GM19240 (cell line): ENCODE data around the gene NBPF14.
A peak's percentile ranks its signal among the peaks of the same experiment; 100 is the strongest.
"Not testable (repeated sequence)": the region's sequence is repeated elsewhere in the genome, so short reads cannot be mapped to it uniquely, and the experiment has no call there.

Experiments used
- DNase-seq: peaks from one replicate; pipeline ENCODE4 v3.0.0; 2011; ENCODE audit warnings: low spot score; ENCODE audit not compliant: insufficient read length

NBPF14 gene, protein sequence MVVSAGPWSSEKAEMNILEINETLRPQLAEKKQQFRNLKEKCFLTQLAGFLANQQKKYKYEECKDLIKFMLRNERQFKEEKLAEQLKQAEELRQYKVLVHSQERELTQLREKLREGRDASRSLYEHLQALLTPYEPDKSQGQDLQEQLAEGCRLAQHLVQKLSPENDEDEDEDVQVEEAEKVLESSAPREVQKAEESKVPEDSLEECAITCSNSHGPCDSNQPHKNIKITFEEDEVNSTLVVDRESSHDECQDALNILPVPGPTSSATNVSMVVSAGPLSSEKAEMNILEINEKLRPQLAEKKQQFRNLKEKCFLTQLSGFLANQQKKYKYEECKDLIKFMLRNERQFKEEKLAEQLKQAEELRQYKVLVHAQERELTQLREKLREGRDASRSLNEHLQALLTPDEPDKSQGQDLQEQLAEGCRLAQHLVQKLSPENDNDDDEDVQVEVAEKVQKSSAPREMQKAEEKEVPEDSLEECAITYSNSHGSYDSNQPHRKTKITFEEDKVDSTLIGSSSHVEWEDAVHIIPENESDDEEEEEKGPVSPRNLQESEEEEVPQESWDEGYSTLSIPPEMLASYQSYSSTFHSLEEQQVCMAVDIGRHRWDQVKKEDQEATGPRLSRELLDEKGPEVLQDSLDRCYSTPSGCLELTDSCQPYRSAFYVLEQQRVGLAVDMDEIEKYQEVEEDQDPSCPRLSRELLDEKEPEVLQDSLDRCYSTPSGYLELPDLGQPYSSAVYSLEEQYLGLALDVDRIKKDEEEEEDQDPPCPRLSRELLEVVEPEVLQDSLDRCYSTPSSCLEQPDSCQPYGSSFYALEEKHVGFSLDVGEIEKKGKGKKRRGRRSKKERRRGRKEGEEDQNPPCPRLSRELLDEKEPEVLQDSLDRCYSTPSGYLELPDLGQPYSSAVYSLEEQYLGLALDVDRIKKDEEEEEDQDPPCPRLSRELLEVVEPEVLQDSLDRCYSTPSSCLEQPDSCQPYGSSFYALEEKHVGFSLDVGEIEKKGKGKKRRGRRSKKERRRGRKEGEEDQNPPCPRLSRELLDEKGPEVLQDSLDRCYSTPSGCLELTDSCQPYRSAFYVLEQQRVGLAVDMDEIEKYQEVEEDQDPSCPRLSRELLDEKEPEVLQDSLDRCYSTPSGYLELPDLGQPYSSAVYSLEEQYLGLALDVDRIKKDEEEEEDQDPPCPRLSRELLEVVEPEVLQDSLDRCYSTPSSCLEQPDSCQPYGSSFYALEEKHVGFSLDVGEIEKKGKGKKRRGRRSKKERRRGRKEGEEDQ (N-terminal part only)

DNA sequence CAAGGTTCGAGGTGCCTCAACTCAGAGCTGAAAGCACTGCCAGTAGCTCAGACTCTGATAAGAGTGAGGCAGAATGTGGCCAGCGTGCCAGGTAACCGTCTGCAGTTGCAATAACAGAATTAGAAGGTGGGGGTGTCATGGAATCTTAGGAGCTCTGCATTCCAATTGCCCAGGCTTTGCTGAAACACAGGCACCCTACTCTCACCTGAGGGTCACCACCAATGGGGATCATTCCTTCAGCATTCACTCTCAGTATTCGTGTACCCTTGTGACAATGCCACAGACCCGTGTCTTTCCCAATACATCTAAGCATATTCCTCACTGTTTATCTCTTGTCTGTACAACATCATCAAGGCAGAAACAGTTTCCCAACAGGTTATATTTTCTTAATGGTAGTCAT, at the start of gene NBPF14:
Gene NBPF14 (minus strand): TSS at position 101 of the 400 bp plus-strand sequence. CDS start 294 bp downstream, outside the sequence.
- DNase-seq, result not testable (repeated sequence)

DNA sequence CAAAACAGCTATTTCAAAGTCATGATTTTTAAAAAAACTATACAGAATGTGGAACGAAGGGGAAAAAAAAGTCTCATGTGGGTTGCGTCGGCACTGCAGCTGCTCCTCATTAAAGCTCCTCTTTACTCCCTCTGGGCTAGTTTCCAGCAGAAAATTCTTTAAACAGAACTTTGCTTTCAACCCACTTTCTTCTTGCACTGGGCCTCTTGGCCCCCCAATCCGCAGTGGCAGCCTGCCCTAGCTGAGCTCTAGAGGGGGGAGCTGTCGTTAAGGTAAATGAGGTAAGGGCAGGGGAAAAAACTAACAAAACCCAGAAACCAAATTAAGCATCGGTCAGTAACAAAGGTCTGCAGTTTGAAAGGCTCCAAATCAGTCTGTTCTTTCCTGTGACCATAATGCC, 29.6 kb upstream of the NBPF14 start:
- not testable (repeated sequence) for DNase-seq

DNA sequence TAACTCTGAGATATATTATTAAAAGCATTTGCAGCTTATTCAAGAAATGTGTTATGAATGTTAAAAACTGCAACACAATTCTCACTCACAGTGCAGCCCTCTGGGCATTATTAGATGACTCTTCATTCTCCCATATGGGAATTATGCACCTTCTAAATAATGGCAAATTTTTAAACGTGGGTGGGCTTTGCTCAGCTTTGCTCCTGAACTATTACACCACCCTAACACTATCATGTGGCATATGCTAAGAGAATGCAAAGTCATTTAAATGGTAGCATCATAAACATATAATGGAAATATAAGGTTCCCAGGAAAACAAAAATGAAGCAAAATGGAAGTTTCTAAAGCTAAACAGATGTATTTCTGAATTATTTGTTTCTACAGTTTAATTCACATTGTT, 22.4 kb upstream of the NBPF14 start:
- not testable (repeated sequence) for DNase-seq

DNA sequence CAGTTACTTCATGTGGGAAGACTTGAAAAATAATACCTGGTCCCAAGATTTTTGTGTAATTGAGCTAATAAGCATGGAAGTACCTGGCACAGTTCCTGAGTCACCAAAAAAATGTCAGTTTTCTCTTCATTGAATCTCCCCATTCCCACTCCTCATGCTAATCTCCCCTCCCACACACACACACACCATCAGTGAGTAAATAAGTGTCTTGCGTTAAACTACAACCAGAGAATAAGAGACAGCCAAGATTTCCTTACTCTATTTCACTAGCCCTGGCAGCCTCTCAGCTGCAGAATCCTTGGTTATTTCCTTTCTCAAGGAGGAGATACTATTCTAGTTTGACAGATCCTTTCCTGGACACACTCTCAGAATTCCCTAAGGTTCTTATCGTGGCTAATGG, 9.5 kb upstream of the NBPF14 start:
- not testable (repeated sequence) for DNase-seq

DNA sequence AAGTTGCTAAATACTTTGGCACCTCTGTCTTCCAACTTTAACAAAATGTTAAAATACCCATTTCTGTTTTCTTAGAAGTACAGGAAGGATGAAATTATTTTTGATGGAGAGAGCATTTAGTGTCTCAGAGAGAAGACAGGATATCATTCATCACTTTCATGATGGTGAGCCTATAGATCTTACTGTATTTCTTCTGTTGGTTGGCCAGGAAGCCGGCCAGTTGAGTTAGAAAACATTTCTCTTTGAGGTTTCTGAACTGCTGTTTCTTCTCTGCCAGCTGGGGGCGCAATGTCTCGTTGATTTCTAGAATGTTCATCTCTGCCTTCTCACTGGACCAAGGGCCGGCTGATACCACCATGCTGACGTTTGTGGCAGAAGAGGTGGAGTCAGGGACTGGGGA, 451 bp downstream of the NBPF14 start:
- DNase-seq, result not testable (repeated sequence)

DNA sequence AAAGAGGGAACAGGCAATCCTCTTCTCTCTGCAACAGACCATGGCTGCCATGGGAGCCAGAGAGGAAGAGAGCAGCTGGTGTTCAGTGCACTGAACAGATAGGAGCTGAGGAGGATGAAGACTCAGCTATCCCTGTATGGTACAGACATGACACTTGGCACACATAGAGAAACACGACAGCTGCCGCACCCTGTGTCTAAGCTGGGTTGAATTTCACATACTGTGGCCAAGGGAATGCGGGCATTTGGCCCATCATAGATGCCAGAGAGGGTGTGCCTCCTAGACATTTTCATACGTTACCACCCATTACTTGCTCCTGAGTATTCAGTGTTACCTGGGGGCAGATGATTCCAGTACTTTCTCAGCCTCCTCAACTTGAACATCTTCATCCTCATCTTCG, 4.7 kb downstream of the NBPF14 start:
- DNase-seq, result not testable (repeated sequence)

DNA sequence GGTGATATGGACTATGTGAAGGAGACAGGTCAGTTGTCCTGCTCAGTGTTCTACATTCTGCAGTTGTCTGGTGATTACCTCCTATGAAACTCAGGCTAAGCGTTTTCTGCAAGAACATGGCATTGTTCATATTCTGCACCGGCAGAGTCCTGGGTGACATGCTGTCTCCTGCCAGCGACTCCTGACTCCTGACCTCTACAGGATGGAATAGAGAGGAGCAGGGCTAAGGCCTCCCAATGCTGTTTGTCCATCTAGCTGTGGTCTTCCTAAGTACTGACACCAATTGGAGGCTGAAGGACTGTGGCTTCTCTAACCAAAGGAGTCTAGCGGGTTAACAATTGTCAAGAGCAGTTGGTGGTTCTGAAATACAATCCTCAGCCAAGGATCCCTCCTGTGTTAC, 63.7 kb downstream of the NBPF14 start:
- not testable (repeated sequence) for DNase-seq

DNA sequence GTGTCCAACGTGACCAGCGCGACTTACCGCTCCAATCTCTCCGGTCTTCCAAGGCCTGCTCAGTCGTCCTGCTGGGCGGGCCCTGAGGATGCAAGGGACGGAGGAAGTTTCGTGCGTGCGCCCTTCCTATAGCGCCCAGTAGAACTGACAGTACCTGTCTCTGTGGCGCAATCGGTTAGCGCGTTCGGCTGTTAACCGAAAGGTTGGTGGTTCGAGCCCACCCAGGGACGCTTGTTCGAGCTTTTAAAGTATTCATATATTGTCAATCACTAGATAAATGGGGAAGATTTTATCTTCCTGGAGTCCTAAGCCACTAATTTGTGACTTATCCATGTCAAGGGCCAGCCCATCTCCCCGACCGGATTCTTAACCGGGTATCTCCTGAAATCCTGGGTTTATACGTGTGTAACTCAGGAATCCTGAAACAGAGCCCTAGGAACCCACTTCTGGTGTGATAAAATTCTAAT, 66.7 kb downstream of the NBPF14 start:
- DNase-seq, result not testable (repeated sequence)

DNA sequence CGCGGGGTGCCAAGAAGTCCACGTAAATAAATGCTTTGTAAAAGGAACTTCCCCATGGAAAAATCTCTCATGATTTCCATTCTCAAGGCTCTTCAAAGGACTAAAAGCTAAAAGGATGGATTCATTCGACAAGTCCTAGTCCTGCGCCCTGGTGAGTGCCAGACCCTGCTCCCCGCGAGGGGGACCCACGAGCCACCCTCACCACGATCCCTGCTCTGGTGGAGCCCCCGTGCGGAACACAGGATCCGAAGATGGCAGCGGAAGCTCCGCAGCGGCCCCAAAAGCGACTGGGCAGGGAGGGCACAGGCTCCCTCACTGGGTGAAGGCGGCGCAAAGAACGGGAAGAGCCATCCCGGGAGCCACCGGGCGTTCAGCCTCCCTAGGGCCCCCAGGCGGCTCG, 67.2 kb downstream of the NBPF14 start:
- DNase-seq, result not testable (repeated sequence)

DNA sequence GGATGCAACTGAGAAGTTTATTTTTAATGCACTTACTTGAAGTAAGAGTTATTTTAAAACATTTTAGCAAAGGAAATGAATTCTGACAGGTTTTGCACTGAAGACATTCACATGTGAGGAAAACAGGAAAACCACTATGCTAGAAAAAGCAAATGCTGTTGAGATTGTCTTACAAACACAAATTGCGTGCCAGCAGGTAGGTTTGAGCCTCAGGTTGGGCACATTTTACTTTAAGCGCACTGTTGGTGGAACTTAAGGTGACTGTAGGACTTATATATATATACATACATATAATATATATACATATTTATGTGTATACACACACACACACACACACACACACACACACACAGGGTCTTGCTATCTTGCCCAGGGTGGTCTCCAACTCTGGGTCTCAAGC, 69.2 kb downstream of the NBPF14 start:
- not testable (repeated sequence) for DNase-seq

DNA sequence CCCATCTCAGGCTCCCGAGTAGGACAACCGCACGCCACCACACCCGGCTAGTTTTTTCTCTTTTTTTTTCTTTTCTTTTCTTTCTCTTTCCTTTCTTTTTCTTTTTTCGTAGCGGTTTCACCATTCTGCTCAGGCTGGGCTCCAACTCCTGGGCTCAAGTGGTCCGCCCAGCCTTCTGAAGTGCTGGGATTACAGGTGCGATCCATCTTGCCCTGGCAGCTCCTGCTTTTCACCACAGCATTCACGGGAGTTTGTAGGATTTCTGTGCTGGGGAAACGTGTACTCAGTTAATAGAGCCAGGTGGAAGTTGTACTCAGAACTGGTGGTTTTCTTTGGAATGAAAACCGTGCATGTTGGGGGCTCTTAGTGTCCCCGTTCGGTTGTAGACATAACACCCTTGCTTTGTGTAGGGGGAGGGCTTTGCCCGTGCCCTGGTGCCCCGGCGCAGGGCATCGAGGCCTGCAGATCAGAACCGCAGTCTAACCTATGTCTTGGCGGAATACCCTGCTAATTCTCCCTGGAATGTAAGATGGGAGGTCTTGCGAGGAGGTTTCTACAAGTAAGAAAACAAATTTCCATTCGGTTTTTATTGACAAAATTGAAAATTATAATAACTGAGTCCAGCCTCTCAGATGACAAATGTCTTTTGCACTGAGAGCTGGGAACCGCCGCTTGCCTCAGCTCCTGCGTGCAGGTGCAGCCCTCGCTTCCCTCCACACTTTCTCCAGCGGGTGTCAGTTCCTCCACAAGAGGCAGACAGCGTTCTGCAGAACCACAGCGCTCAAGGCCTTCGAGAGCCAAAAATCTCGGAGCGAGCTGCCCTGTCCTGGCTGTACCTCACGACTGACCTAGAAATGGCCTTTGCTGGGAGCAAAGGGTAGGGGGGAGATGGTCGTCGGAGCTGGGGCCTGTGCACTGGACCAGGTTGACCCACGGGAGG, 72.3 kb downstream of the NBPF14 start:
- DNase-seq, result not testable (repeated sequence)

DNA sequence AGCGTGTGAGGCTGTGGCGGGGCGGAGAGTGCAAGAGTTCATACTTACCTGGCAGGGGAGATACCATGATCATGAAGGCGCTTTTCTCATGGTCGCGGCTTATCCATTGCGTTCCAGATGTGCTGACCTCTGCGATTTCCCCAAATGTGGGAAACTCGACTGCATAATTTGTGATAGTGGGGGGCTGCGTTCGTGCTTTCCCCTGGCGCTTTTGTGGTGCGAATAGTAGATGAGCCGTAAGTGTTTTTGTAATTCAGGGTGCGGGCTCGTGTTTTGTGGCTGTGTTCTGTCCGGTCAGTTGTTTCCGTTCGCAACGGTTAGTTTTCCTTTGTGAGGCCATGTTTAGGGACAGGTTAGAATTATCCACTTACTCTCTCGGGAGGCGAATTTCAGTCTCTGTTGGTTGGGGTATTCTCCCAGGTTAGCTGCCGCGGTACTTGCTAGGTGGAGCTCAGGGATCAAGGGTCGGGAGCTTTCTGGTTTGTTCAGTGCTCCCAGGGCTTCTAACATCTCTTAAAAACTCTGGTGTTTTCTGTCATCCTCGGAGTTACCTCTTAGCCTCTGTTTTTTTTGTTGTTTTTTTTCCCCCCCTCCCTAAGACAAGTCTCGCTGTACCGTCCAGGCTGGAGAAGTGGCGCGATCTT, 73.1 kb downstream of the NBPF14 start:
- peak; percentile 45 for DNase-seq

DNA sequence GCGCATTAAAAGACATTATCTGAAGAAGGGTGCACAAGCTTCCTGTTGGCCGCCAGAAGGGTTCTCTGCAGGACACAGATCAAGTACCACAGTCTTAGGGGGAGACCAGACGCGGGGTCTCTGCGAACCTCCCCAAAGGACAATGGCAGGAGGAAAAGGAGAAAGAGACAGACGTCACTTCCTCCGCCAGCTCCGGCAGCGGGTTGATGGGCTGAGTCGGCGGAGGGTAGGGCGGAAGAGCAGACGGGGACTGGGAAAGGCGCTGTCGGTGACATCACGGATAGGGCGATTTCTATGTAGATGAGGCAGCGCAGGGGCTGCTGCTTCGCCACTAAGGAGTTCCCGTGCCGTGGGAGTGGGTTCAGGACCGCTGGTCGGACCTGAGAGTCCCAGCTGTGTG, 73.7 kb downstream of the NBPF14 start:
- not testable (repeated sequence) for DNase-seq

DNA sequence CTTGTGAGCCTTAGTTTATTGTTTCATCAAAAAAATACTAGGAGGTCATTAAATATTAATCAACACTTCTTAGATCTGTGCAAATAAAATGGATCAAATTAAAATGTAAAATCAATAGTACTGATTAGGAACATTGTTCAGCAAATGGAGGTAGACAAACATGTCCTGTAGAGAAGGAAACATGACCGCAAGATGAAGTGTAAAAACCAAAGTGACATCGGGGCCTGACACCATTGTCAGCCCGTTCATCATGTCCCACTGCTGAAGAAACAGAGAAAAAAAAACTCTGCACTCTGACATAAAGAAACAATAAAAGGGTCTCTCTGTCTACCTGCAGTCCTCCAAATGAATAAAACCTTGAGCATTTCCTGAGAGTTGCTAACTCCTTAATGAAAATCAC, 81.5 kb downstream of the NBPF14 start:
- not testable (repeated sequence) for DNase-seq

DNA sequence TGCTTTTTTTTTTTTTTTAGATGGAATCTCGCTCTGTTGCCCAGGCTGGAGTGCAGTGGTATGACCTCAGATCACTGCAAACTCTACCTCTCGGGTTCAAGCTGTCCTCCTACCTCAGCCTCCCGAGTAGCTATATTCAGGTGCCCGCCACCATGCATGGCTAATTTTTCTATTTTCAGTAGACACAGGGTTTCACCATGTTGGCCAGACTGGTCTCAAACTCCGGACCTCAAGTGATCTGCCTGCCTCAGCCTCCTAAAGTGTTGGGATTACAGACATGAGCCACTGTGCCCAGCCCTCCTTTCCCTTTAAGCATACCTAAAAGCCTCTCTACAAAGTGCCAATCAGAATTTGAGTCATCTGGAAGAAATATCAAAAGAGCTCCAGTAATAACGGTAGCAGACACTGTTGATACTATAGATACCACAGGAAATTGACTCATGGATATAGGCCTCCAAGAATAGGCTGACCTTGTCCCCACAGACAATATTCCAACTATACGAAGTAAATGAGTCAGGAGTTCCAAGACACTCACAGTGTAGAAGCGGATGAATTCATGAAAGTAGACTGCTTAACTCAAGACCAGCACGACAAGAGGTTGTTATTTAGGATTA, 83.1 kb downstream of the NBPF14 start:
- DNase-seq, result not testable (repeated sequence)

DNA sequence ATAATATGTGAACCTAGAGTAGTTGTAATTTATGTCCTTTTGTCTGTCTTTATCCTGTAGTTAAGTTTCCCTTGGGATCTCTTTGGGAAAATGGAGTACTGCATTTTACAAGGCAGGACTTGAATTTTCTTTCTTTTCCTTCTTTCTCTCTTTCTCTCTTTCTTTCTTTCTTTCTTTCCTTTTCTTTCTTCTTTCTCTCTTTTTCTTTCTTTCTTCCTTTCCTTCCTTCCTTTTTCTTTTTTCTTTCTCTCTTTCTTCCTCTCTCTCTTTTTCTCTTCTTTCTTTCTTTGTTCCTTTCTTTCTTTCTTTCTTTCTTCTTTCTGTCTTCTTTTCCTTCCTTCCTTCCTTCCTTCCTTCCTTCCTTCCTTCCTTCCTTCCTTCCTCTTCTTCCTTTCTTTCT, 101.9 kb downstream of the NBPF14 start:
- DNase-seq, result not testable (repeated sequence)

DNA sequence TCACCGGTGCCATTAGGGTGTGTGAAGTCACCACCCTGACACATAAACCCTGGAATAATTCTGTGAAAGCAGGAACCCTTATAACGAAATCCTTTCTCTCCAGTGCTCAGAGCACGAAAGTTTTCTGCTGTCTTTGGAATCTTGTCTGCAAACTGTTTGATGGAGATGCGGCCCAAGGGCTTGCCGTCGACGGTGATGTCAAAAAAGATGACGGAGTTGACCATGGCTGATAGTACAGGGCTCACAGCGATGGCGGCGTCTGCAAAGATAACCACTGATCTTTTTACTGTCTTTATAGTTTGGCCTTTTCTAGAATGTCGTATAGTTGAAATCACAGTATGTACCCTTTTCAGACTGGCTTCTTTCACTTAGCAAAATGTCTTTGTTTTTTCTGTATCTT, 112.8 kb downstream of the NBPF14 start, which contains the start of gene PPIAL4G:
Gene PPIAL4G (minus strand): TSS at position 274 of the 400 bp plus-strand sequence. CDS start 50 bp downstream, at position 224.
- DNase-seq, result not testable (repeated sequence)
